ENCODE data around the gene TMC6.
A peak's percentile ranks its signal among the peaks of the same experiment; 100 is the strongest.
"Not testable (repeated sequence)": the region's sequence is repeated elsewhere in the genome, so short reads cannot be mapped to it uniquely, and the experiment has no call there.

Gene TMC6

DNA sequence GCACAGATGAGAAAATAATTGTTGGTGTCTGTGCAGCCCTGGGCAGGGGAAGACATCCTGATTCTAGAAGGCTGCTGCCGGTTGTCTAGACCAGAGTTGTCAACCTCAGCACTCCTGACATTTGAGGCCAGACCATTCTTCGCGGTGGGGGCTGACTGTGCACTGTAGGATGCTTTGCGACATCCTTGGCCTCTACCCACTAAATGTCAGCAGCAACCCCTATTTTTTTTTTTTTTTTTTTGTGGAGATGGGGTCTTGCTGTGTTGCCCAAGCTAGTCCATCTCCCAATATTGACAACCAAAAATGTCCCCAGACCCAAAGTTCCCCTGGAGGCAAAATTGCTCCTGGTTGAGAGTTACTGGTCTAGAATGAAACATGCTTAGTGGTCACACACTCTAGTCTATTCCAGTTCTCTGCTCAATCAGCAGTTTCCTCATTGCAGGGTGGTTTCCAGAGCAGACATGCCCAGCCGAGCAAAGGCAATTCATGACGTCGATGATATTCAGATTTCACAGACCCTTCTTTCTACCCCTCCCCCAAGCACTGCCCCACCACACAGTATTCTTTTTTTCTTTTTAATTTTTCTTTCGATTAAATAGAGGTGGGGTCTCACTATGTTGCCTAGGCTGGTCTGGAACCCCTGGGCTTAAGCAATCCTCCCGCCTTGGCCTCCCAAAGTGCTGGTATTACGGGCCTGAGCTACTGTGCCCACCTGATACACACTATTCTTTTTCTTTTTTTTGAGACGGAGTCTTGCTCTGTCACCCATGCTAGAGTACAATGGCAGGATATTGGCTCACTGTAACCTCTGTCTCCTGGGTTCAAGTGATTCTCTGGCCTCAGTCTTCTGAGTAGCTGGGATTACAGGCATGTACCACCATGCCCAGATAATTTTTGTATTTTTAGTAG, 26.6 kb upstream of the TMC6 start:
- DNase-seq (ENCODE audit: low spot score) = no peak

DNA sequence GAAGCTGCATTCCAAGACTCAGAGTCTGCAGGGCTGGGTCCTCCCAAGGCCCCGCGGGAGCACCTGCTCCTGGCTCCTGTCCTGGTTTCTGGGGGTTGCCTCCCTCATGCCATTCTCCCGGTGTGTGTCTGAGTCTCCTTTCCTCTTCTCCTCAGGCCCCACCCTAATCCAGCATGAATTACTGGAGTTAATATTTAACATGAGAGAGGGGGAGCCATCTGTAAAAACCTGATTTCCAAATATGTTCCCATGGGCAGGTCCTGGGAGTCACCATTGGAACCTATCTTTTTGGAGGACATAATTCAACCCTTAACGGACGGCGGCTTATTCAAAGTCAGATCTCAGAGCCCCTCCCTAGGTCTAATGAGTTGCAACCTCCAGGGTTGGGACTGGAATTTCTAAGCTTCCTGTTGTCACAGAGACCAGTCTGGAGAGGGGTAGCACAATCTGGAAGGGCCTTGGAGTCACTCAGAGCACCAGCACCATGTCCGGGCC, 23.0 kb upstream of the TMC6 start:
- peak; percentile 94 for DNase-seq (ENCODE audit: low spot score)

GRCh38 chr17:78148286-78149016, 19.9 kb upstream of the TMC6 start:
- DNase-seq (ENCODE audit: low spot score) = no peak

DNA sequence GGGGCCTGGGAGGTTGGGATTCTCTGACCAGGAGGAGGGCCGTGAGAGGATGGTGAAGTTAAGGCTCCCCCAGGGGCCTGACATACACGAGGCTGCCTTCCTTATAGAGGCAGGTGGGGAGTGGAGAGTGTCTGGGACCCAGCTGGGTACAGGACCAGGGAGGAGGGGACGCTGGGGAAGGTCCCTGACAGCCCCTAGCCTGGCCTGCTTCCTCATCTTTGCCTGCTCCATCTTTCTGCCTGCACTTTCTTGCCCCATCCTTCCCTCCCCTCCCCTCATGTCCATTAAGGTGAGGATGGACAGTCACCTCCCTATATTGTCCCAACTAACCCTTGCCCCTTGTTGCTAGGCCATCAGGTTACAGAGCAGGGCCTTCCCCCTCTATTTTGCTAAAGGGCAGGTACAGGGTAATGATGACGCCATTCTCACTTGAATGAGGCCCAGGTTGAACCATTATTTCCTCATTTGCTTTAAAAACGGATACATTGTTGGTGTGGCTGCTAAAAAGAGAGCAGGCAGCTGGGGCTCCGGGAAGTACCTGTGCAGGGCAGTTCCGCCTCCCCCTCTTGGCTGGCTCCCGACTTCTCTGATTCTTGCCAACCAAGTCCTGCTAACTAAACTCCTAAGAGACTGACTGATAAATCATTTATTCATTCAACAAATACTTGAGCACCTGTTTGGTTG, 18.9 kb upstream of the TMC6 start:
- DNase-seq (ENCODE audit: low spot score) = no peak

GRCh38 chr17:78146881-78147280, 18.3 kb upstream of the TMC6 start:
- DNase-seq (ENCODE audit: low spot score) = no peak

GRCh38 chr17:78146471-78146869, 17.9 kb upstream of the TMC6 start:
- DNase-seq (ENCODE audit: low spot score) = no peak

DNA sequence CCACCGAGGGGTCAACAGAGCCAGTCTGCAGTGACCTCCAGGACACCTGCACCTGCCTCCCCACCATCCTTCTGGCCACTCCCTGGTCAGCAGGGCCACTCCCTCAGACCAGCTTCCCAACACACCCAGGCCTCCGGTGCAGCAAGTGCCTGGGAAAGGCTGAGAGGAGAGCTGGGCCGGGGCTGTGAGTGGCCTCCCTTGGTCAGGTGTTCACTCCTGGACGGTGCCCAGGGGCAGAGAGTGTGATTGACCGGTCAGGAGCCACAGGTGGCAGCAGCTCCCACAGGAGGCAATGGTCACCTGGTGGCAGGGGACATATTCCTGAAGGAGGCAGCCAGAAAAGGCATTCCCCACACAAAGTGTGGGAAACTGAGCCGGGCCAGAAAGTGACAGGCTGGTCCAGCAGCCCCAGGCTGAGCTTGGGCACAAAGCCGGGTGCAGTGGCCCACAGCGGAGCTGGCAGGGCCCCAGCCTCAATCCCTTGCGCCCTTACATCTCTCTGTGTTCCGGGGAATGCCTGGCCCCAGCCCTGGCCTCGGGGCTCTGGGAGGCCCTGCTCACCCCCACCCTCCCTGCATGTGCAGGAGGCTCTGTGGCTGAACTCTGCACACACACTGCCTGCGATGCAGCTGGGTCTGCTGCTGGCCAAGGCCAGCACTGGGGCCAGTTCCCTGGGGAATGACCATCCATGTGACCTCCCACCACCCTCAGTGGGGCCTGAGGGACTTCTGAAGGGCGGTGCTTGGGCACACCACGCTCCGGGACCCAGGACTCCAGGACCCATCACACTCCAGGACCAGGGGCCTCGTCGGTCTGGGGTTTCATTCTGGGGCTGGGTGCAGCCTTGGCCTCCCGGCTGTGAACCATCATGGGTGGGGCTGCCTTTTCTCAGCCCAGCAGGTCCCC, 16.4 kb upstream of the TMC6 start:
- peak; percentile 57 for DNase-seq (ENCODE audit: low spot score)

GRCh38 chr17:78144147-78144719, 15.7 kb upstream of the TMC6 start:
- peak; percentile 41 for DNase-seq (ENCODE audit: low spot score)

DNA sequence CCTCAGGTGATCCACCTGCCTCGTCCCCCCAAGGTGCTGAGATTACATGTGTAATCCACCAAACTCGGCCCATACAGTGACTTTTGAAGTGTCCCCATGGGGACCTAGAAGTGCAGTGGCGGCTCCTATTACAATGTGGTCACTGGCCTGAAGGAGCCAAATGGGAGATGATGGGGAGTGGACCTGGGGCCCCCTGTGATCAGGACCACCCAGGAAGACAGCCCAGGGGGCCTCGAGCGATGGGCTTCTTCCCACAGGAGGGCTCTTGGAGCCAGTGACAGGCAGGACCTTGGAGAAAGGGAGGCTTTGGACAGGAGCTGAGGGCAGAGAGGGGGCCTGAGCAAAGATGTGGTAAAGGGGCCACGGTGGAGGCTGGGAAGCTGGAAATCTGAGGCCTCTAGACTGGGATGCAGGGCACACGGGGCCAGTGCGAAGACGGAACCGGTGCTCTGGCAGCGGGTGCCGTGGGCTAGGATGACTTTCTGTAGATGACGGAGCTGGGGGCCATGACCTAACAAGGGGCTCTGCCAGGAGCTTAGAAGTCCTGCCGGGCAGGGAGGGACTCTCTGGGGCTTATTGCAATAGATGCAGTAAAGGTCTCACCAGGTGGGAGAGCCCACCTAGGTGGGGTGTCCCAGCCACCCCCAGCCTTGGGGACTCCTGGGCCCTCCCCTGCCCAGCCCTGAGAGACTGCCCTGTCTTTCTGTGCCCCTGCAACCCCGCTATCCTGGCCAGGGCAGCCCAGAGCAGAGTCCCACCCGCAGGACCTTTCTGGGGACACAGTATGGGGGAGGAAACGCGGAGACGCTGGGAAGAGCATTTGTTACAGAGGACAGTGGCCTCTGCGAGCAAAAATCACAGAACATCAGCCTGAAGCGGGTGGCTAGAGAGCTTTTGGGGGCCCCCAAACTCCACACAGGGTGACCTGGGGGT, 14.9 kb upstream of the TMC6 start:
- DNase-seq (ENCODE audit: low spot score) = no peak

- DNase-seq (ENCODE audit: low spot score) = peak; percentile 98
These were observed 13.7 kb upstream of the TMC6 start for GRCh38 chr17:78142119-78142861.

DNA sequence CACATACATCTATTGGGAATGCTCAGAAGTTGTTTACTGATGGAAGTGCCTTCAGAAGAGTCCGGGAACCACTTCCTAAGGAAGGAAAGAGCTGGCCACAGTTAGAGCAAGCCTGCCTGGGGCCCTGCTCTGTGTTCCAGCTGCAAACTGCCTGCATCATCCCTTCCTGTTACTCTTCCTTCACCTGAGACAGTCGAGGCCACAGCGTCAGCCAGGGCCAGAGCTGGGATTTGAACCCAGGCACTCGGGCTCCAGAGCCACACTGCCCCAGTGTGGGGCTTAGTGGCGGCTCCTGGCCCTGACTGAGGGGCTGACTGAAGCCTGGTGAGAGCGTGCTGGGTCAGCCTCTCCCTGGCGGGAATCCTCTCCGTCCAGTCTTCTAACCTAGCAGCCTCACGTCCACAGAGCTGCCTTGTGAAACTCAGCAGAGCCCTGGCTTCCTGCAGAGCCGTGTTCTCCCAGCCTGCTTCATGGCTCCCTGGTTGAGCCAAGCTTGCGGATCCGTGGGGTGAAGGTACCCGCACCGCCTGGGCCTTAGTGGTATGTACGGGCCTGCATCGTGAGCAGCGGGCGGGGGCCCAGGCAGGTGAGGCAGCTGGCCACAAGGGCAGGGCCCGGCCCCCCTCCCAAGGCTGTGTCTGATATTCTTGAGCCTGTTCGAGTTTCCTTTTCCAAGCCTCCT, 13.0 kb upstream of the TMC6 start:
- no peak for DNase-seq (ENCODE audit: low spot score)

DNA sequence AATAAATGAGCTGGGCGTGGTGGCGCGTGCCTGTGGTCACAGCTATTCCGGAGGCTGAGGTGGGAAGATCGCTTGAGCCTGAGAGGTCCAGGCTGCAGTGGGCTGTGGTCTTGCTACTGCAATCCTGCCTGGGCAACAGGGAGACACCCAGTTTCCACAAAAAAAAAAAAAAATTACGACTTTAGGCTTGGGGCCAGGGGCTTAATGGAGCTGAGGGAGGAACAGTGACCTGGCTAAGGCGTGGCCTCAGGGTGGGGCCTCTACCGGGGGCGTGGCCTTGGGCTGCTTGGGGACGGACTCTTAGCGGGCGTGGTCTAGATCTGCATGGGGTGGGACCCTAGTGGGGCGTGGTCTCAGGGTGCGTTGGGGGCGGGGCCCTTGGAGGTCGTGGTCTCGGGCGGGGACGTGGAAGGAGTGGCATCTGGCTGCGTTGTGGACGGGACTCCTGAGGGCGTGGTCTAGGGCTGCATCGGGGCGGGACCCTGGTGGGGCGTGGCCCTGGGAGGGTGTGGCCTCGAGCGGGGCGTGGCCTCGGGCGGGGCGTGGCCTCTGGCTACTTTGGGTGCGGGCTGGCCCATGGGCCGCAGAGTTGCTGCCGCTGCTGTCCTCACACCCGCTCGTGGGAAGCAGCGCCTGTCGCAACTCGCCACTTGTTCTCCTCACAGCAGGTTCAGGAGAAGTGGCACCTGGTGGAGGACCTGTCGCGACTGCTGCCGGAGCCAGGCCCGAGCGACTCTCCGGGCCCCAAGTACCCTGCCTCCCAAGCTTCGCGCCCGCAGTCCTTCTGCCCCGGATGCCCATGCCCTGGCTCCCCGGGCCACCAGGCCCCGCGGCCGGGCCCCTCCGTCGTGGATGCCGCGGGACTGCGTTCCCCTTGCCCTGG, 11.9 kb upstream of the TMC6 start:
- peak; percentile 97 for DNase-seq (ENCODE audit: low spot score)

- not testable (repeated sequence) for DNase-seq (ENCODE audit: low spot score)
These were observed 11.3 kb upstream of the TMC6 start for GRCh38 chr17:78139861-78140168.

GRCh38 chr17:78138204-78139060, 9.9 kb upstream of the TMC6 start:
- no peak for DNase-seq (ENCODE audit: low spot score)

- peak; percentile 30 for DNase-seq (ENCODE audit: low spot score)
These were observed 9.0 kb upstream of the TMC6 start for GRCh38 chr17:78137392-78138203.

Data from SW480 (cell line).